Measurements from ENCODE around the gene SUB1. TPM values are rescaled to one million over a fixed set of nuclear protein-coding genes. Genes with fewer than 3 reads are reported as not detected.
A peak's percentile ranks its signal among the peaks of the same experiment; 100 is the strongest.

Gene SUB1
- total RNA-seq, 1 donor from 2014 or later, result 213 TPM

GRCh38 chr5:32597041-32597629, 11.8 kb downstream of the SUB1 start:
- Mint-ChIP-seq H3K27ac (peak overlapping the region; percentile 6), H3K36me3 (ENCODE audit: low read depth) (peaks cover 91% of the 10 kb centered on the region), H3K4me3 (no peak overlapping the region), H3K4me1 (peaks cover 30% of the 10 kb centered on the region), H3K27me3 (no peaks in the 10 kb centered on the region), H3K9me3 (no peaks in the 10 kb centered on the region)
- TF ChIP-seq CTCF (IDR thresholded peaks at IDR 0.05), result no peak
- no peak for DNase-seq
- intact Hi-C loops (cut with micrococcal nuclease), result loop anchor here (10.0 kb wide), 1 partner anchor 182 kb away; no protein-coding TSS in a partner anchor
- POLR2A ChIA-PET, result no interaction called here
- no peak for ATAC-seq (ENCODE audit: low read depth)
- CTCF ChIA-PET, result interaction anchor here (0.5 kb wide), 1 partner anchor 25 kb away, joined by 3 read pairs; no protein-coding TSS in a partner anchor

GRCh38 chr5:32598260-32598937, 13.0 kb downstream of the SUB1 start:
- Mint-ChIP-seq H3K36me3 (ENCODE audit: low read depth) (peaks cover 90% of the 10 kb centered on the region), H3K9me3 (no peaks in the 10 kb centered on the region), H3K4me1 (peaks cover 21% of the 10 kb centered on the region), H3K4me3 (no peak overlapping the region), H3K27ac (peak overlapping the region; percentile 0), H3K27me3 (no peaks in the 10 kb centered on the region)
- no peak for ATAC-seq (ENCODE audit: low read depth)
- intact Hi-C loops (cut with micrococcal nuclease), result loop anchor here (10.0 kb wide), 1 partner anchor 184 kb away; no protein-coding TSS in a partner anchor
- no peak for DNase-seq
- ChIA-PET POLR2A (no interaction called here), CTCF (interaction anchor here (0.7 to 1.3 kb wide), 3 partner anchors 104 to 109 kb away, joined by 3 to 4 read pairs (median 3); no protein-coding TSS in a partner anchor)
- TF ChIP-seq CTCF (IDR thresholded peaks at IDR 0.05), result no peak

GRCh38 chr5:32598997-32599549, 13.7 kb downstream of the SUB1 start:
- Mint-ChIP-seq H3K36me3 (ENCODE audit: low read depth) (peaks cover 89% of the 10 kb centered on the region), H3K4me1 (peaks cover 20% of the 10 kb centered on the region)

DNA sequence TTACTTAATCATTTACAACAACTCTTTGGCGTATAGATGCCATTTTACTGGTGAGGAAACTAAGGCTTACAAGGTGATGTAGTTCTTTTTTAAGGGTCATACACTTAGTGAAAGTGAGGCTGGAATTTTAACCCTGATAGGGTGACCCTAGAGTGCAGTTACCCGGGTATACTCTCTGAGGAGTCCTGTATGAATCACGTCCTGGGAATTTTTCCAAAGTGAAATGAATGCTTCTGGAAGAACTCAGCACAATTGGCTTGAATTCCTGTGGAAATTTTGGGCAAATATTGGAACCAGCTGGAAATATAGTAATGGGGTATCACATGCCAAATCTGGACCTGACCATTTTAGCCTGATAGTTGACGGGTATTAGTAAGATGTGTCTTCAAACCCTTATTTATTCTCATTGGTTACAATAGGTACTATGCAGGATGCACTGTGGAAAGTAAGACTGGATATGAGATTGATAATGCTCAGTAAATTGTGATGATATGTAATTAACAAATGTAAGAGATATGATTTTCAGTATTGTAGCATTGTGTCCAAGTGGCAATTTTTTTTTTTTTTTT, 14.8 kb downstream of the SUB1 start:
- no peak for TF ChIP-seq CTCF (IDR thresholded peaks at IDR 0.05)
- no peak for ATAC-seq (ENCODE audit: low read depth)
- Mint-ChIP-seq H3K27me3 (no peaks in the 10 kb centered on the region), H3K27ac (no peak overlapping the region), H3K9me3 (no peaks in the 10 kb centered on the region), H3K4me1 (peaks cover 19% of the 10 kb centered on the region), H3K36me3 (ENCODE audit: low read depth) (peaks cover 87% of the 10 kb centered on the region), H3K4me3 (no peak overlapping the region)
- intact Hi-C loops (cut with micrococcal nuclease), result no loop called here
- ChIA-PET CTCF (interaction anchor here (1.2 to 1.3 kb wide), 3 partner anchors 10 to 111 kb away, joined by 3 to 7 read pairs (median 4); no protein-coding TSS in a partner anchor), POLR2A (interaction anchor here (0.7 kb wide), 2 partner anchors 109 to 212 kb away, joined by 3 to 5 read pairs; no protein-coding TSS in a partner anchor)
- DNase-seq, result no peak

More at GRCh38 chr5:32598997-32599549, 13.7 kb downstream of the SUB1 start:
- no peak overlapping the region for H3K27ac Mint-ChIP-seq
- no peak overlapping the region for H3K4me3 Mint-ChIP-seq
- no peak for DNase-seq
- no peaks in the 10 kb centered on the region for H3K9me3 Mint-ChIP-seq
- H3K27me3 Mint-ChIP-seq, result no peaks in the 10 kb centered on the region
- no peak for ATAC-seq (ENCODE audit: low read depth)
- ChIA-PET POLR2A (no interaction called here), CTCF (interaction anchor here (0.7 to 1.3 kb wide), 3 partner anchors 9 to 110 kb away, joined by 3 to 7 read pairs (median 4); no protein-coding TSS in a partner anchor)
- intact Hi-C loops (cut with micrococcal nuclease), result loop anchor here (10.0 kb wide), 1 partner anchor 184 kb away; no protein-coding TSS in a partner anchor
- no peak for TF ChIP-seq CTCF (IDR thresholded peaks at IDR 0.05)
